HL-60 (cell line): Measurements from ENCODE around the gene SERPINA4.

ENCODE experiments used
- CTCF ChIP-seq: IDR thresholded peaks from one replicate; pipeline ENCODE4 v1.5.1; 2011; ENCODE audit warnings: low read length, control low read depth, inconsistent platforms; ENCODE audit not compliant: insufficient read depth
- GABPA ChIP-seq: IDR thresholded peaks from 2 replicates; pipeline ENCODE4 v1.6.1; 2012; ENCODE audit warnings: low read depth
- POLR2AphosphoS5 ChIP-seq: IDR thresholded peaks from 2 replicates; pipeline ENCODE4 v1.6.1; 2012; ENCODE audit warnings: low read depth
- REST ChIP-seq: IDR thresholded peaks from 2 replicates; pipeline ENCODE4 v1.6.1; 2012; ENCODE audit warnings: low read depth; ENCODE audit not compliant: insufficient replicate concordance

- TF ChIP-seq POLR2AphosphoS5 (no peak), CTCF (no peak), REST (no peak), GABPA (no peak)
These were observed 16.0 kb upstream of the SERPINA4 start for GRCh38 chr14:94545131-94545841.
